BE2C (cell line): Measurements from ENCODE around the gene STRADA.
A peak's percentile ranks its signal among the peaks of the same experiment; 100 is the strongest.

Experiments
- DNase-seq: peaks from one replicate; pipeline ENCODE4 v3.0.0-alpha.2; 2020
- H3K27me3 ChIP-seq: fragments of 250-450 bp; sonication (Bioruptor Pico); 2 replicates; pipeline ENCODE4 v1.5.1; 2020; ENCODE audit warnings: mild to moderate bottlenecking
- H3K36me3 ChIP-seq: fragments of 250-450 bp; sonication (Bioruptor Pico); 2 replicates; pipeline ENCODE4 v1.5.1; 2020; ENCODE audit warnings: mild to moderate bottlenecking
- H3K4me1 ChIP-seq: fragments of 250-450 bp; sonication (Bioruptor Pico); 2 replicates; pipeline ENCODE4 v1.5.1; 2020
- H3K4me3 ChIP-seq: 2 replicates; pipeline ENCODE4 v1.5.1; 2011; ENCODE audit warnings: low read depth, low read length
- H3K9me3 ChIP-seq: fragments of 250-450 bp; sonication (Bioruptor Pico); 2 replicates; pipeline ENCODE4 v1.5.1; 2020
- CTCF ChIP-seq: IDR thresholded peaks from 2 replicates; pipeline ENCODE4 v1.5.1; 2012; ENCODE audit warnings: mild to moderate bottlenecking, low read depth, low read length

STRADA gene

GRCh38 chr17:63681530-63681929 lies 60.1 kb downstream of the STRADA start:
- H3K4me3 ChIP-seq: no peak overlapping the region
- H3K27me3 ChIP-seq: no peaks in the 10 kb centered on the region
- no peaks in the 10 kb centered on the region for H3K9me3 ChIP-seq
- no peak for DNase-seq
- peaks cover 14% of the 10 kb centered on the region for H3K4me1 ChIP-seq
- H3K36me3 ChIP-seq: peaks cover 43% of the 10 kb centered on the region
- TF ChIP-seq CTCF: no peak

- H3K27me3 ChIP-seq: no peaks in the 10 kb centered on the region
- TF ChIP-seq CTCF: no peak
- peaks cover 17% of the 10 kb centered on the region for H3K4me1 ChIP-seq
- H3K36me3 ChIP-seq: peaks cover 43% of the 10 kb centered on the region
- no peak overlapping the region for H3K4me3 ChIP-seq
- DNase-seq: no peak
- H3K9me3 ChIP-seq: no peaks in the 10 kb centered on the region
Observed at GRCh38 chr17:63680700-63681099, 60.9 kb downstream of the STRADA start.

- DNase-seq: no peak
- Histone ChIP-seq H3K4me1 (peaks cover 25% of the 10 kb centered on the region), H3K9me3 (no peaks in the 10 kb centered on the region), H3K36me3 (peaks cover 35% of the 10 kb centered on the region), H3K4me3 (no peak overlapping the region), H3K27me3 (no peaks in the 10 kb centered on the region)
- peak; percentile 33 for TF ChIP-seq CTCF
Observed at GRCh38 chr17:63679214-63679613, 62.4 kb downstream of the STRADA start.

- H3K27me3 ChIP-seq: no peaks in the 10 kb centered on the region
- TF ChIP-seq CTCF: no peak
Observed at GRCh38 chr17:63676584-63676983, 65.0 kb downstream of the STRADA start.

GRCh38 chr17:63675607-63676546 lies 65.7 kb downstream of the STRADA start:
- TF ChIP-seq CTCF: no peak
- Histone ChIP-seq H3K4me1 (peaks cover 26% of the 10 kb centered on the region), H3K4me3 (peak overlapping the region; percentile 39), H3K36me3 (peaks cover 13% of the 10 kb centered on the region), H3K9me3 (no peaks in the 10 kb centered on the region), H3K27me3 (no peaks in the 10 kb centered on the region)
- DNase-seq: peak; percentile 94

More at GRCh38 chr17:63676584-63676983, 65.0 kb downstream of the STRADA start:
- DNase-seq: no peak
- Histone ChIP-seq H3K36me3 (peaks cover 15% of the 10 kb centered on the region), H3K4me1 (peaks cover 26% of the 10 kb centered on the region), H3K4me3 (no peak overlapping the region; the same call in 1 of the 2 replicates), H3K9me3 (no peaks in the 10 kb centered on the region)

- Histone ChIP-seq H3K36me3 (peaks cover 13% of the 10 kb centered on the region), H3K9me3 (no peaks in the 10 kb centered on the region), H3K27me3 (no peaks in the 10 kb centered on the region), H3K4me1 (peaks cover 26% of the 10 kb centered on the region), H3K4me3 (peak overlapping the region; percentile 39)
- TF ChIP-seq CTCF: no peak
- DNase-seq: no peak
Observed at GRCh38 chr17:63675231-63675606, 66.4 kb downstream of the STRADA start.
